ENCODE measurements around the gene ALOX5. TPM values are rescaled to one million over a fixed set of nuclear protein-coding genes. Genes with fewer than 3 reads are reported as not detected.

Gene ALOX5
- total RNA-seq, 1 donor from 2014 or later, result 19.3 TPM

DNA sequence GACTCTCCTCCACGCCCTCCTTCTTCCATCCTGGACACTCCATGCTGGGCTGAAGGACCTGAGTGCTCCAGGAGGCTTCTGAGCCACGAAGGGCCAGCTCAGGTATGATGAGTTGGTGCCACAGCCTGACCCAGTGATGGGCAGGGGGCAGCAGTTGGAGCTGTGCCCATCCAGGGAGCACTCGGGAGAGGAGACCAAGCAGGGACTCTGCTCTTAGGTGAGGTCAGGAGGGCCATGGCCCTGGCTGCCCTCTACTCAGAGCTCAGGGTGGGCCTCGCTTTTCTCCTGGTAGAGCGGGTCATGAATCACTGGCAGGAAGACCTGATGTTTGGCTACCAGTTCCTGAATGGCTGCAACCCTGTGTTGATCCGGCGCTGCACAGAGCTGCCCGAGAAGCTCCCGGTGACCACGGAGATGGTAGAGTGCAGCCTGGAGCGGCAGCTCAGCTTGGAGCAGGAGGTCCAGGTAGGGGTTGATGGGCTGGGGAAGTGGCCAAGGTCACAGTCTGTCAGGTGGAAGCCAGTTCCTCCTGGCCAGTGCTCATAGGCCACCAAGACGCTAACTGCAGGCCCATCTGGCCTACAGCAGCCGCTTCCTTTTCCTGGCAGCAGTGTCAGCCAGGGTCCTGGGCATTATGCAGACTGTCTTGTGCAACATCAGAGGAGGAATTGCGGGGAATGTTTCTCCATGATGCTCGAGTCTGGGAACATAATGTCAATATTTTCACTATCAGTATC is 50.8 kb downstream of the ALOX5 start:
- peak; percentile 18 for DNase-seq (ENCODE audit: low spot score)

DNA sequence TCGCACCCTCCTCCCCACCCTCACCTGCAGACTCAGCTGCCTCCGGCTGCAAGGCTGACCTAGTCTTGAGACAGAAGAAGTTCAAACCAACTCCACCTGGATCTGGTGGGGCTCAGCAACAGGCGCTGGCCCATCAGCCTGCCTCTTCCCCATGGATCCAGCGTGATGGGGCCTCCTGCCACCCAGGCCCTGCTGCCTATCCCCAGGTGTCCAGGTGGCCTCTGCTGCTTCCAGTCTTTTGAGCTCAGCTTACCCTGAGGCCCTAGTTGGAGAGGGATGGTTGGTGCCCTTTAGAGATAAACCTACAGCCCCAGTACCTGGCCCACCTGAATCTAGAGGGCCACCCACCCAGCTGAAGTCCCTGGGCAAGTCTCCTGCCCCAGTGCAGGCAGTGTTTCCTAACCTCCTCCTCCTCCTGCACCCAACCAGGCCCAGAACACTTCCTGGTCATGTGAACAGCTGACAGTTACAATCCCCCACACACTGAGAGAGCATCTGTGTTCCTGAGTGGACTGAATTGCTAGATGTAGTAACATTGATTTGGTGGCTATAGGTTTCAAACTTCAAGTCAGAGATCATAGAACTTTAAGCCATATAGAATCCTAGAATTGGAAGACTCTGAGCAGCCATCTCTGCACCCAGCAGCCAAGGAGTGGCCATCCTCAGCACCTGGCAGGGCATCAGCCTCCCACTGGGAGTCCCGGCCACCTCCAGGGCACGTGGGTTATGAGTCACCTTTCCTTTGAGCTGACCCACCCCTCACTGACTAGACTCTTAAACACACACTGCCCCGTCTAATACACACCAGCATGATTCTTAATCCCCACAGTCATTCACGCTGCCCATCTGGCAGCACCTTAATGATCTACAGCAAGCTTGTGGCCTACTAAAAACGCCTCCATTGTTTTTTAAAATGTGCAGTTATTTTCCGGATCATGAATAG is 51.9 kb downstream of the ALOX5 start:
- DNase-seq (ENCODE audit: low spot score), result no peak

DNA sequence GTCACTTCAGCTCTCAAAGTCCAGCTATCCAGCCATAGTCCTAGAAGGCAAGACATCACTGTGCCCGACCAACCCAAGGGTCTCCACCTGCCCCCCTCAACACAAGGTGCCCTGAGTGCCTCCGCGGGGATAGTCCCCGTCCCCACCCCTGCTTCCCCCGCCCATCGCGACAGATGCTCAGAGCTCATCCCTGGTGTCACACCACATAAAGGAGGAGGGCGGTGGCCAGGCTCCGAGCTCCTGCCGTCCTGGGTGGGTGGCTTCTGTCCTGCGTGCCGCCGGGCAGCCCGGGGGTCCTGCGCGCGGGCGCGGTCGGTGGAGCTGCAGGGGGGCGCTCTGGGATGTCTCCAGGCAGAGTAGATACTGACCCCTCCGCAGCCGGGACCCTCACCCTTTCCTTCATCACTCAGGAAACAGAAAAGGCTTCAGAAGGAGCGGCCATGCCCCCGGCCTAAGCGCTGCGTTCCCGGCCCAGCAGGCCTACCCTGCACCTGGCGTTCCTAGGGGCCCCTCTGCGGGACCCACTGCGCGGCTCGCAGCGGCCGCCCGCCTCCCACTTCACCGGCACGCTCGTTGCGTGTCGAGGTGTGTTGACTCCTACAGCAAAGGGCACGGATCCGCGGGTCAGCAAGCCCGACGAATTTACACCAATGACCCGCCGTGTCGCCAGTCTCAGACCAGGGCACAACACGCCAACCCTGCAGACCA is 53.4 kb downstream of the ALOX5 start:
- DNase-seq (ENCODE audit: low spot score), result no peak

DNA sequence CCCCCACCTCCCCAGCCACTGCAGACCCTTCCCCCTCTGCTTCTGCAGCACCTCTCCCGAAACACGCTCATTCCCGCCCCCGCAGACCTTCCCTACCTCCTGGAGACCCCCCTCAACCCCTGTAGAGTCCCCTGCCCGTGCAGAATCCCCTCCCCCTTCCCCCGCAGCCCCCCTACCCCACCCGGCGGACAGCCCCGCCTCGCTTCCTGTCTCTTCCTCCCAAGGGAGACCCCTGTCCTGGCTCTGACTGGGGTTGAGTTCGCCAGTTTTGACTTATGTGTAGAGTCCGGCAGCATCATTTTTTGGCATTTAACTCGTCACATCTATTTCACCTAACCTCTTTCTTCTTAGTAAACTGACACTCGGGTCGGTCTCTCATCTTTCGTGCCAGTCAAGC is 54.0 kb downstream of the ALOX5 start:
- DNase-seq (ENCODE audit: low spot score), result no peak

DNA sequence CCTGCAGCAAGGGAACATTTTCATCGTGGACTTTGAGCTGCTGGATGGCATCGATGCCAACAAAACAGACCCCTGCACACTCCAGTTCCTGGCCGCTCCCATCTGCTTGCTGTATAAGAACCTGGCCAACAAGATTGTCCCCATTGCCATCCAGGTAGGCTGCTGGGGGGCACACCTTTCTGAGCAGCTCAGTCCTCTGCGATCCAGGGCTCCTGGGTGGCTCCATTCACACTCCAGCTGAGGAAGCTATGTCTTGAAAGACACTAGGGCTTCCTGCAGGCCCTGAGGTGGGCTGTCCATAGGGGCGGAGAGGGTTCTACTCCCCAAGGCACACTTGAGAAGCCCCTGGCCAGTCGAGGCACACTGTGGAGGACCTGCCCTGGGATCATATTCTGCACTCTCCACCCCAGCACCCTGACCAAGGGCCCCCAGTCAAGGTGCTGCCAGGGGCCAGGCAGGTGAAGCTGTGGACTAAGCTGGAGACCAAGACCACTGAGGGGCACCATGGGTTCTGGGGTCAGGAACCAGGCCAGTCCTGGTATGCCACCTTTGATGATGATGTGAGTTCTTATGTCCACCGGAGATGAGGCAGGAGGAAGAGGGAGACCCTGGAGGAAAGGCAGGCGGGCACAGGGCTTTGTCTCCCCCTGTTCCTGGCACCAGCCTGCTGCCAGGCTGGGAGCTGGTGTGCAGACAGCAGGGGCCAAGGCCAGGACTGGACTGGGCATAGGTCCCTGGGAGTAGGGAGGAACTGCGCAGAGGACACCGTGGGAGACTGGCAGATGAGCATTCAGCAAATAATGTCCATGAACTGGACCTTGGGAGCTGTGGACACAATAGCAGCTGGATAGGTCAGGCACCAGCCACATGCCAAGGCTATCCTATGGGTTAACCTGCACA is 54.8 kb downstream of the ALOX5 start:
- no peak for DNase-seq (ENCODE audit: low spot score)

DNA sequence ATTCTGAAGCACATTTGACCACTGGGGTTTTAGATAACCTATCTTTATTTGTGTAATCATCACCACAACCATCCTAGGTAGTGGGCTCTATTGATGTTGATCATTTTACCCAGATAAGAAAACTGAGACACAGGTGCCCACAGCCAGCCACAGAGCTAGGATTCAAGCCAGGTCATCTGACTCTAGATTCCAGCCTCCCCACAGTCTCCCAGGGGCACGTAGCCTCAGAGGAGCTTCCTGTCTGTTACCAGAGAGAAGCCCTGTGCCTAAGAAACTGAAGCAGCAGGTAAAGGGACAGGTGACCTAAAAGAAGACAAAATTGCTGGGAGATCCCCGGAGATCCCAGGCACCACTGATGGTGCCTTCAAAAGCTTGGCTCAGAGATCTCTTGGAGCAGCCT is 55.8 kb downstream of the ALOX5 start:
- DNase-seq (ENCODE audit: low spot score), result no peak

DNA sequence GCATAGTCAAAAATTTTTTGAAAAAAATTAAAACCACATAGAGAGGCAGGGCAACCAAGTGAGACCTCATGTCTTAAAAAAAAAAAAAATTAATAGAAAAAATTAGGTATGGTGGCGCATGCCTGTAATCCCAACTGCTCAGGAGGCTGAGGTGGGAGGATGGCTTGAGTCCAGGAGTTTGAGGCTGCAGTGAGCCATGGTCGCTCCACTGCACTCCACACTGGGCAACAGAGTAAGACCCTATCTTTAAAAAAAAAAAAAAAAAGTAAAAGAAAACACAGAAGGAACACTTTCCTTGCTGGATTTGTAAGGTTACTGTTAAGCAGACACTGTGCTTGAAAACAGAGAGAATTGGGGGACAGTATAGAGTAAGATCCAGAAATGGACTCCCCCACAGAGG is 58.1 kb downstream of the ALOX5 start:
- no peak for DNase-seq (ENCODE audit: low spot score)

DNA sequence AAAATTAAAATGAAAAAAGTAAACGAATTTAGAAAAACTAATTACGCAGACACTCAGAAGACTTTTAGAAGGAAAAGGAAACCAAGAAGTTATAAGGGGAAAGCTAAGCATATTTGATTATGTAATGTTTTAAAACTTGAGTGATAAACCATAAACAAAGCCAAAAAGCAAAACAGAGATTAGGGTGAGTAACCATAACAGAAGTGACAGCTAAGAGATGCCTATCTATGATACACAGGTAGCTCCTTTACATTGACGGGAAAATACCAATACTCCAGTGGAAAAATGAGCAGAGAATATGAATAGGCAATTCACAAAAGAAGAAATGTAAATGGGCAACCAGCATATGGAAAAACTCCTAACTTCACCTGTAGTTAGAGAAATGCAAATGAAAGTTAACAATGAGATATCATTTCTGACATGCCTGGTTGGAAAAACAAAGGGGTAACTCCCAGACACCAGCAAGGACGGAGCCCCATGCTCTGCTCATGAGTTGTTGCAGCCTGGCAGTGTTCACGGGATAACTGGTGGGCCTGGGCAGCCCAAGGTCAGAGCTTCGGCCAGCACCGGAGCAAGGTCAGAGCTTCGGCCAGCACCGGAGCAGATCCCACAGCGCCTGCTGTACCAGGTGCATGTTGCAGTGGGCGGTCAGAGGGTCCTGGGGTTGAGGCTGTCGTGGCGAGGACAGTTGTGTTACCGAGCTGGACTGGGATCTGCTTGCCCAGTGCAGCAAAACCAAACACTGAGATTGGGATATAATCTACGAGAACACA is 58.9 kb downstream of the ALOX5 start:
- DNase-seq (ENCODE audit: low spot score), result no peak

DNA sequence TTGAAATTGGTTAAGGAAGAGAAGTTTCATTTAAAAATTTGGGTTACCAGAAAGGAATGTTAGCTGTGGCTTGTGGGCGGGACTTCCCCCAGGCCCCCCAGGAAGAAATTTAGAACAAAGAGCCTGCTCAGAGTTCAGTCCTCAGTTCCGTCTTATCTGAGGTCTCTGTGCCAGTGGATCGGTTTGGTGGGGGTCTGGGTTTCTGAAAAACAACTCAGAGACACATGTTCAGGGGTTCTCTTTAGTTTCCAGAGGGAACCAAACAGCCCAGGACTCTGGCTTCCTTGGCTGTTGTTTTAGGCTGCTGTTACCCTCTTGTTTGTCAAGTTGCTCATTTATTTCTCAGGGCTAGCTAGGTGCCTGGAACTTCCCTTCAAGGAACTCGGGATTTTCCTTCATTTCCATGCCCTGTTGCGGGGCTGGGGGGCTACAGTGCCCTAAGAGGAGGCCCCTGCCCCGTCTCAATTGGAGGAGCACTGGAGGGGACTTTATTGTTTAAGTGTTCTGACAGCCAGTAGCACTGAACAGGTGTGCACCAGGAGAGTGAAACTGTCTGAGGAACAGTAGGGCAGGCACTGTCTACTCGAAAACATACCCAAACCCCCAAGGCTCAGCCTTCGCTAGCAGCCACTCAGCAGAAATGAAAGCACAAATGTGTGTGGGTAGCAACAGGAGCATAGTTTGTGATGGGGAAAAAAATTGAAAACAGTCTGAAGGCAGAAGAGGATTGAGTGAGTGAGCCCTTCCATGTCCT is 59.9 kb downstream of the ALOX5 start:
- no peak for DNase-seq (ENCODE audit: low spot score)

DNA sequence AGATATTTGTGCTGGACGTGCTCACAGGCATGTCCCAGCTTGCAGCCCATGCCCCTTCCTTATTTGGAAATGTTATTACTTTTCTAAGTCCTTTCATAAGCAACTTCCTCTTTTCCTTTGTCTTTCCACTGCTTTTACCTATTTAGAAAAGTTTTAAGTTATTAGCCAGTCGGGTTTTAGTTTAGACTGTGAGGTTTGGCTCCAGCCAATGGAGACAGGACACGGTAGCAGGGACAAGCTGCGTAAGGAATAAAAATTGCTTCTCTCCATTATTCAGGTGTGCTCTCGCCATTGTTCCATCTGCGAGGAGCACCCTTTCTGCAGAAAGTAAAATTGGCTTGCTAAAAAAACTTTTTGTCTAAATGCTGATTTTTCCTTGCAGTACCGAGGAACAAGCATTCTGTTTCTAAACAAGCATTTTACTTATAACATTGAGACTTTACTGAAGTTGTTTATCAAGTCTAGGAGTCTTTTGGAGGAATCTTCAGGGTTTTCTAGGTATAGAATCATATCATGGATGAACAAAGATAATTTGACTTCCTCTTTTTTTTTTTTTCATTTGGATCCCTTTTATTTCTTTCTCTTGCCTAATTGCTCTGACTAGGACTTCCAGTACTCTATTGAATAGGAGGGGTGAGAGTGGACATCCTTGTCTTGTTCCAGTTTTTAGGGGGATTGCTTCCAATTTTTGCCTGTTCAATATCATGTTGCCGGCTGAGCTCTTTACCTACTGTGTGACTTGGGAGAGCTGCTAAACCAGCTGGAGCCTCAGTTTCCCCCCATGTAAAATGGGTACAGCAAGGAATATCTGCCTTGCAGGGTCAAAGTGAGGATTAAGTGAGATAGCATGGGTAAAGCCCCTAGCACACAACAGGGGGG is 63.8 kb downstream of the ALOX5 start:
- DNase-seq (ENCODE audit: low spot score), result no peak

DNA sequence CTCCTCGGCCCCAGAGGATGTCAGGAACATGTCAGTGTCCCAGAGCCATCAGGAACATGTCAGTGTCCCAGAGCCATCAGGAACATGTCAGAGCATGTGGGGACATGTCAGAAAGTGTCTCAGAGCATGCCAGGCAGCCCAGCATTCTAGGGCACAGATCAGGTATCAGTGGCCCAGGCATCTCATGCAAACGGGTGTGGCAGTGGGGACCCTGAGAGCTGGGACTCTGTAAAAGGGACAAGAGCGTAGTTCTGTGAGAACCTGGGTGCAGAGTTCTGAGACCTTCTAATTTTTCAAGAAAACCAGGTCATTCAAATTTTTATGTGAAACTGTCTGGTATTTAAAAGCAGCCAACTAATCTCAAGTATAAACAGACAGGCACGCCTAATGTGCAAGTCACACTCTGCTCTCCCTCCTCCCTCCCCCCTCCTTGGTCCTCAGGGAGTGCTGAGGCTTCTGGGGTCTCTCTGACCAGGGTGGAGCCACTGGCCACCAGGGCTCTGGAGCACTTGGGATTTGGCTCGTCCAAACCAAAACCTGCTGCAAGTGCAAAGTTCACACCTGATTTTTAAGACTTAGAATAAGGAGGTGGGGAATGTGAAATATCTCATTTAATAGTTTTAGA is 64.6 kb downstream of the ALOX5 start:
- DNase-seq (ENCODE audit: low spot score), result no peak

DNA sequence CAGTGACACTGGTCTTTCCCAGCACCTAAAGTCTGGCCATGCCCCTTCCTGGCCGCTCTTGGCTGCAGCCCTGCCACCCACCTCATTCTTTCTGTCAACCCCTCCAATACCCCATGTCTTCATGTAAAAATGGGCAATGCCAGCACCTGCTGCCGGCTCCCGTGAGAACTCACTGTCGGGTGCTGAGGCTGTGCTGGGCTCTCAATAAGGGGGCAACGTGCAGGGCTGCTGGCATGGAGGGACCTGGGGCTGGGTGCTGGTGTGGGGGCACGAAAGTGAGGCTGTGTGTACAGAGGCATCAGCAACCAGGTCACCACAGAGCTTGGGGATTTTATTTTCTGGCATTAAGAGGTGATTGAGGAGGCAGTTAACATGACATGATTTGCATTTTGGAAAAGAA is 65.3 kb downstream of the ALOX5 start:
- no peak for DNase-seq (ENCODE audit: low spot score)

DNA sequence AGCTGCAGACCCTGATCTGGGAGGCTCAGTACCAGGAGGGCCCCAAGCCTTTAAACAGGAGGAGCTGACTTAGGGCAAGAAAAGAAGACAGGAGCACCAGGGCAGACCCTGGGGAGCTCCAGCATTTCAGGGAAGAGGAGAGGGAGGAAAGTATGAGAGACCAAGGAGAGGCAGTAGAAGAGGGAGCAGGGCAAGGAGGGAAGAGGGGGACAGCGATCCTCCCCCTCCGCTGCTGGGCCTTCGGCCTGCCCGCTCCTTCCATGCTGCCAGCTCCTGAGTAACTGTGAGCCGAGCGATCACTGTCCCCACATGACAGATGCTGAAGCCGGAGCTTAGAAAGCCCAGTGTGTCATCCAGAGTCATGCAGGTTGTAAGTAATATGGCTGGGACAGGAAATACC is 65.9 kb downstream of the ALOX5 start:
- no peak for DNase-seq (ENCODE audit: low spot score)

DNA sequence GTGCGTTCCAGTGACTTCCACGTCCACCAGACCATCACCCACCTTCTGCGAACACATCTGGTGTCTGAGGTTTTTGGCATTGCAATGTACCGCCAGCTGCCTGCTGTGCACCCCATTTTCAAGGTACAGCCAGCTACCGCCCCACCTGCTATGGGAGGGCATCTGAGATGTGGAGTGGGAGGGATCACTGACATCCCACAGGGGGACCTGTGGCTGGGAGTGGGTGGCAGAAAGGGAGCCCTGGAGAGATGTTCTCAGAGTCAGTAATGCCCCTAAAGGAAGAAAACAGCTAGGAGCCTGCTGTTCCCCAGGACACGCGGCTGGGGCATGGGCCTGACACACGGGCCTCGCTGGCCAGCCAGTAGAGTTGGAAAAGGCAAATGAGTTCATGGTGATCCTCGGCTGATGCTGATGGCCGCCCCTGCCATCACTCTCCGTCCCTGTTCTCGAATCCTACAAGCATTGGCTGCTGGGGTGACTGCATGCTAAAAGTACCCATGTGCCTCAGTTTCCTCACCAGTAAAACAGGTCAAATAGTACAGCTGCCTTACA is 66.6 kb downstream of the ALOX5 start:
- no peak for DNase-seq (ENCODE audit: low spot score)

DNA sequence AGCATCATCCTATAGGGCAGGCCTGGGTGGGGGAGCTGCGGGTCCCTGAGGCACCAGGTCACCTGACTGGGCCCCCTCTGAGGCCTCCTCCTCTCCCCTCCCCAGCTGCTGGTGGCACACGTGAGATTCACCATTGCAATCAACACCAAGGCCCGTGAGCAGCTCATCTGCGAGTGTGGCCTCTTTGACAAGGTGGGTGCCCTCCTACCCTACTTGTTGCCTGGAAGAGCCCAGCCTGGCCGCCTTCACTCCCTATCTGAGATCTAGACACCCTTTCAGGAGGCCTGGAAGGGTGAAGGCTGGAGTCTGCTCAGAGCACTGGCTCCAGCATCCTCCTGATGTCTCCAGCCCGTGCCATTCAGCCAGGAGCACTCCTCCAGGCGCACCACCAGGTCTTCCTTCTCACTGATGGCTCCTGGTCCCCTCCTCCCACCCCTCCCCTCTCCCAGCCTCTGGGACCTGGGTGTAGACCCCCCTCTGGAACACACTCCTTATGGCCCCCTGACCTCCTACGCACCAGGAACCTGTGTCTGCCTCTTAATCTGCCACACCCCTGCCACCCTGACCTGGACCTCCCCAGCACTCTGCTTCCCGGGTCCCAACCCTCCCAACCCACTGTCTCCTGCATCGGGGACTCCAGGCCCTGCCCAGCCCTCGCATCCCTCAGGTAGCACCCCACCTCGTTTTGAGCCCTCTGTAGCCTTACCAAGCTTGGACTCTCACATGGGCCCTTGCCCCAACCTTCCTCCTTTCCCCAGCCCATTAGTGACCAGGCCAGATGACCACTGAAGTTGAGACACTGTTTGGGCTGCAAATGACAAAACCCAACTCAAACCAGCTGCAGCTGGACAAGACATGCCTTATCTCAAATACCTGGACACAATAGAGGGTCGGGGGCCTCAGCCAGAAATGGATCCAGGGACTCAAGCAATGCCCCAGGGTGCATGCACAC is 67.5 kb downstream of the ALOX5 start:
- DNase-seq (ENCODE audit: low spot score), result no peak

DNA sequence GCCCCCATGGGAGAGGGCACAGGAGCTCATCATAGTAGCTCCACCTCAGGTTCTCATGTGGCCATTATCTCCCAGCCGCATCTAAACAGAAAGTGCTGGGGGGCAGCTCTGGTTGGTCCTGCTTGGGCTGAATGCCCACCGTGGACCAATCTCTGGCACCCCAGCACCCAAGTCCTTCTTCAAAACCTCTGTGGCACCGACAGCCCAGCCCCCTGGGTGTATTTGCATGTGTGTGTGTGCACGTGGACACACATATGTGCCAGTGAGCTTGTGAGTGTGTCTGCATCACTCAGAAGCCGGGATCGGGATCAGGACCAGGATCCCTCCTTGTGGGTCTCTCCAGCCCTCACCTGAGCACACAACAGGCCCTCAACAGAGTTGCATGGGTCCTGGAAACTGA is 68.2 kb downstream of the ALOX5 start:
- DNase-seq (ENCODE audit: low spot score), result no peak

DNA sequence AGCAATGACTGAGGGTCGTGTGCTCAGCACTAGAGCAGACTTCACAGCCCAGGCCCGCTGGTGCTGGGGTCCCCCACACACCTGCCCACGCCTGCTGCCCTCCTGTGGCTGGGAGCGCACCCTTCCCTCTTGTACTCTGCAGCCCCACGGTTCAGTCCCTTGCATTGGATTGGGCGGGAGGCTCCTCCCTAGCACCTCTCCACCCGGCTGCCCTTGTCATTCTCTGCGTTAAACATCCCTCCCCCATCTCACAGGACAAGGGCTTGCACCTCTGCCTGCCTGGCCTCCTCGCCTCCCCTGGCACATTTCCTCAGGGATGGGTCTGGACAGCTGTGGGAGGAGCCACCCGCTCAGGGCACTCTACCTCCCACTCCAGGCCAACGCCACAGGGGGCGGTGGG is 68.6 kb downstream of the ALOX5 start:
- DNase-seq (ENCODE audit: low spot score), result no peak
